ENCODE results near the gene CHIT1. TPM values are rescaled to one million over a fixed set of nuclear protein-coding genes. Genes with fewer than 3 reads are reported as not detected.

The CHIT1 gene
- total and polyA plus RNA-seq, 2 of the 13 experiments (the other 11 are each of a cell fraction or from before 2014, with no cell fraction given), result not detected

DNA sequence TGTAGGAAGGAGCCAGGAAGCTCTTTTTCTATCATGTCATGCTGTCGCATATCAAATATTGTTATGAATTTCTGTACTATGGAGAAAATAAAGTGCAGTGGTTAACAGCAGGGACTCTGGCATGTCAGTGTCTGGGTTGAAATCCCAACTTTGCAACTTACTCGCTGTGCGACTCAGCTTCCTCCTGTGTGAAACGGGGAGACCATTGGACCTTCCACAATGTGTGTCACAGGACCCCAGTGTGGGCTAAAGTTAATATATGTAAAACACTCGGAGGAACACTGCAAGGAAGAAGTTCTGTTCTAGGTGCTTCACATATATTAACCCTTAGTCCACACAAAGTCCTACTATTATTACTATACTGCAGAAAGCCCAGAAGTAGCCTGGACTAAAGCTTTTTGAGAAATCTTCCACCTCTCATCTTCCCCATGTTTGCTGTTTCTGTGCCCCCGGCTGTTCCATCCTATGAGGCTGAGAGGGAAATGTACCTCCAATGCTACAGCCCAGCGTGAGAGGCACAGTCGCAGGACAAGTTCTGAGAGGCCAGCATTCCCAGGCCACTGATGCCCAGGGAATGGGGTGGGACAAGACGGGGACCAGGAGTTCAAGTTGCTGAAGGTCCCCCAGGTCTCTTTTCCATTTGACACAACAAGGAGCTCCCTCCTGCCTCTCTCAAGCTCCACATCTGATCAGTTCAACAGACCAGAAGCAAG lies 1.9 kb downstream of the CHIT1 start:
- in situ Hi-C loops (cut with HindIII; ENCODE audit: extremely low pct_ligation_motif_present, low pct_unique_long_range_greater_than_20kb), result no loop called here
- no peaks in the 10 kb centered on the region for H3K9me3 ChIP-seq (ENCODE audit: low read length)
- no TSS peak for BruUV-seq (replicated peaks)
- no peak for FAIRE-seq
- POLR2A ChIA-PET, result no interaction called here
- H4K20me1 ChIP-seq (ENCODE audit: insufficient read depth, low read length), result no peaks in the 10 kb centered on the region
- no peak overlapping the region for H3K9ac ChIP-seq (ENCODE audit: insufficient read depth, low read depth, low read length)
- no peak for DNase-seq (ENCODE audit: low spot score)
- H3K4me1 ChIP-seq (ENCODE audit: insufficient read depth, low read length), result no peaks in the 10 kb centered on the region
- intact Hi-C loops (cut with micrococcal nuclease; ENCODE audit: unreplicated experiment), result no loop called here
- H3K27me3 ChIP-seq (ENCODE audit: control insufficient read depth in 1 of 2, insufficient read depth in 2 of 2, low read length in 2 of 2), result peaks cover 0 to 35% of the 10 kb centered on the region in 2 experiments; a peak in 4 of 5 replicates
- CTCF ChIA-PET (ENCODE audit: low intra/inter-chr PET ratio, low total read pairs), result no interaction called here
- H3K27ac ChIP-seq (ENCODE audit: extremely low read length, insufficient read depth, low read length), result no peak overlapping the region
- no peak overlapping the region for H3K4me3 ChIP-seq (replicated peaks in 1 of 3; ENCODE audit: insufficient read depth in 1 of 3, low read depth in 2 of 3, low read length in 3 of 3)
- 33% methylated on average over 9 of the region's 9 CpGs for WGBS (ENCODE audit: low lambda C conversion rate)
- H3K79me2 ChIP-seq (ENCODE audit: insufficient read depth, low read length), result no peaks in the 10 kb centered on the region
- no peak for ATAC-seq
- H3K4me2 ChIP-seq (ENCODE audit: low read depth, low read length), result no peak overlapping the region
- no peaks in the 10 kb centered on the region for H3K36me3 ChIP-seq (replicated peaks in 1 of 2; ENCODE audit: control insufficient read depth in 1 of 2, insufficient read depth in 2 of 2, low read length in 2 of 2)
- H2AFZ ChIP-seq (ENCODE audit: low read length), result no peak overlapping the region
- TF ChIP-seq REL (CRISPR knock-in tag; conservative IDR thresholded peaks at IDR 0.05) (no peak), GTF3A (CRISPR knock-in tag; conservative IDR thresholded peaks at IDR 0.05) (no peak), HNRNPH1 (optimal IDR thresholded peaks at IDR 0.05; ENCODE audit: low read depth, low read length) (no peak), TOPORS (CRISPR knock-in tag; IDR thresholded peaks at IDR 0.05) (no peak), ZNF451 (CRISPR knock-in tag; IDR thresholded peaks at IDR 0.05) (no peak), ZNF205 (CRISPR knock-in tag; IDR thresholded peaks at IDR 0.05) (no peak), KMT2B (CRISPR knock-in tag; IDR thresholded peaks at IDR 0.05) (no peak), ZFP62 (CRISPR knock-in tag; IDR thresholded peaks at IDR 0.05) (no peak), ZNF33A (CRISPR knock-in tag; IDR thresholded peaks at IDR 0.05; ENCODE audit: borderline replicate concordance) (no peak), ZNF331 (CRISPR knock-in tag; IDR thresholded peaks at IDR 0.05) (no peak), HCFC1 (IDR thresholded peaks at IDR 0.05; ENCODE audit: low read depth, low read length) (no peak)
- TF ChIP-seq, protein P1, sequence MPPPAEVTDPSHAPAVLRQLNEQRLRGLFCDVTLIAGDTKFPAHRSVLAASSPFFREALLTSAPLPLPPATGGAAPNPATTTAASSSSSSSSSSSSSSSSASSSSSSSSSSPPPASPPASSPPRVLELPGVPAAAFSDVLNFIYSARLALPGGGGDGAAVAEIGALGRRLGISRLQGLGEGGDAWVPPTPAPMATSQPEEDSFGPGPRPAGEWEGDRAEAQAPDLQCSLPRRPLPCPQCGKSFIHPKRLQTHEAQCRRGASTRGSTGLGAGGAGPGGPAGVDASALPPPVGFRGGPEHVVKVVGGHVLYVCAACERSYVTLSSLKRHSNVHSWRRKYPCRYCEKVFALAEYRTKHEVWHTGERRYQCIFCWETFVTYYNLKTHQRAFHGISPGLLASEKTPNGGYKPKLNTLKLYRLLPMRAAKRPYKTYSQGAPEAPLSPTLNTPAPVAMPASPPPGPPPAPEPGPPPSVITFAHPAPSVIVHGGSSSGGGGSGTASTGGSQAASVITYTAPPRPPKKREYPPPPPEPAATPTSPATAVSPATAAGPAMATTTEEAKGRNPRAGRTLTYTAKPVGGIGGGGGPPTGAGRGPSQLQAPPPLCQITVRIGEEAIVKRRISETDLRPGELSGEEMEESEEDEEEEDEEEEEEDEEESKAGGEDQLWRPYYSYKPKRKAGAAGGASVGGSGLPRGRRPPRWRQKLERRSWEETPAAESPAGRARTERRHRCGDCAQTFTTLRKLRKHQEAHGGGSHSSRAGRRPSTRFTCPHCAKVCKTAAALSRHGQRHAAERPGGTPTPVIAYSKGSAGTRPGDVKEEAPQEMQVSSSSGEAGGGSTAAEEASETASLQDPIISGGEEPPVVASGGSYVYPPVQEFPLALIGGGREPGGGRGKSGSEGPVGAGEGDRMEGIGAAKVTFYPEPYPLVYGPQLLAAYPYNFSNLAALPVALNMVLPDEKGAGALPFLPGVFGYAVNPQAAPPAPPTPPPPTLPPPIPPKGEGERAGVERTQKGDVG (CRISPR knock-in tag; IDR thresholded peaks at IDR 0.05; ENCODE audit: borderline replicate concordance), result no peak
- TF ChIP-seq, protein P2, sequence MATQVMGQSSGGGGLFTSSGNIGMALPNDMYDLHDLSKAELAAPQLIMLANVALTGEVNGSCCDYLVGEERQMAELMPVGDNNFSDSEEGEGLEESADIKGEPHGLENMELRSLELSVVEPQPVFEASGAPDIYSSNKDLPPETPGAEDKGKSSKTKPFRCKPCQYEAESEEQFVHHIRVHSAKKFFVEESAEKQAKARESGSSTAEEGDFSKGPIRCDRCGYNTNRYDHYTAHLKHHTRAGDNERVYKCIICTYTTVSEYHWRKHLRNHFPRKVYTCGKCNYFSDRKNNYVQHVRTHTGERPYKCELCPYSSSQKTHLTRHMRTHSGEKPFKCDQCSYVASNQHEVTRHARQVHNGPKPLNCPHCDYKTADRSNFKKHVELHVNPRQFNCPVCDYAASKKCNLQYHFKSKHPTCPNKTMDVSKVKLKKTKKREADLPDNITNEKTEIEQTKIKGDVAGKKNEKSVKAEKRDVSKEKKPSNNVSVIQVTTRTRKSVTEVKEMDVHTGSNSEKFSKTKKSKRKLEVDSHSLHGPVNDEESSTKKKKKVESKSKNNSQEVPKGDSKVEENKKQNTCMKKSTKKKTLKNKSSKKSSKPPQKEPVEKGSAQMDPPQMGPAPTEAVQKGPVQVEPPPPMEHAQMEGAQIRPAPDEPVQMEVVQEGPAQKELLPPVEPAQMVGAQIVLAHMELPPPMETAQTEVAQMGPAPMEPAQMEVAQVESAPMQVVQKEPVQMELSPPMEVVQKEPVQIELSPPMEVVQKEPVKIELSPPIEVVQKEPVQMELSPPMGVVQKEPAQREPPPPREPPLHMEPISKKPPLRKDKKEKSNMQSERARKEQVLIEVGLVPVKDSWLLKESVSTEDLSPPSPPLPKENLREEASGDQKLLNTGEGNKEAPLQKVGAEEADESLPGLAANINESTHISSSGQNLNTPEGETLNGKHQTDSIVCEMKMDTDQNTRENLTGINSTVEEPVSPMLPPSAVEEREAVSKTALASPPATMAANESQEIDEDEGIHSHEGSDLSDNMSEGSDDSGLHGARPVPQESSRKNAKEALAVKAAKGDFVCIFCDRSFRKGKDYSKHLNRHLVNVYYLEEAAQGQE (IDR thresholded peaks at IDR 0.05; ENCODE audit: borderline replicate concordance in 1 of 2, low read depth in 1 of 2, low read length in 2 of 2), result no peak
- TF ChIP-seq, protein P3, sequence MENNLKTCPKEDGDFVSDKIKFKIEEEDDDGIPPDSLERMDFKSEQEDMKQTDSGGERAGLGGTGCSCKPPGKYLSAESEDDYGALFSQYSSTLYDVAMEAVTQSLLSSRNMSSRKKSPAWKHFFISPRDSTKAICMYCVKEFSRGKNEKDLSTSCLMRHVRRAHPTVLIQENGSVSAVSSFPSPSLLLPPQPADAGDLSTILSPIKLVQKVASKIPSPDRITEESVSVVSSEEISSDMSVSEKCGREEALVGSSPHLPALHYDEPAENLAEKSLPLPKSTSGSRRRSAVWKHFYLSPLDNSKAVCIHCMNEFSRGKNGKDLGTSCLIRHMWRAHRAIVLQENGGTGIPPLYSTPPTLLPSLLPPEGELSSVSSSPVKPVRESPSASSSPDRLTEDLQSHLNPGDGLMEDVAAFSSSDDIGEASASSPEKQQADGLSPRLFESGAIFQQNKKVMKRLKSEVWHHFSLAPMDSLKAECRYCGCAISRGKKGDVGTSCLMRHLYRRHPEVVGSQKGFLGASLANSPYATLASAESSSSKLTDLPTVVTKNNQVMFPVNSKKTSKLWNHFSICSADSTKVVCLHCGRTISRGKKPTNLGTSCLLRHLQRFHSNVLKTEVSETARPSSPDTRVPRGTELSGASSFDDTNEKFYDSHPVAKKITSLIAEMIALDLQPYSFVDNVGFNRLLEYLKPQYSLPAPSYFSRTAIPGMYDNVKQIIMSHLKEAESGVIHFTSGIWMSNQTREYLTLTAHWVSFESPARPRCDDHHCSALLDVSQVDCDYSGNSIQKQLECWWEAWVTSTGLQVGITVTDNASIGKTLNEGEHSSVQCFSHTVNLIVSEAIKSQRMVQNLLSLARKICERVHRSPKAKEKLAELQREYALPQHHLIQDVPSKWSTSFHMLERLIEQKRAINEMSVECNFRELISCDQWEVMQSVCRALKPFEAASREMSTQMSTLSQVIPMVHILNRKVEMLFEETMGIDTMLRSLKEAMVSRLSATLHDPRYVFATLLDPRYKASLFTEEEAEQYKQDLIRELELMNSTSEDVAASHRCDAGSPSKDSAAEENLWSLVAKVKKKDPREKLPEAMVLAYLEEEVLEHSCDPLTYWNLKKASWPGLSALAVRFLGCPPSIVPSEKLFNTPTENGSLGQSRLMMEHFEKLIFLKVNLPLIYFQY (CRISPR knock-in tag; IDR thresholded peaks at IDR 0.05; ENCODE audit: borderline replicate concordance), result no peak

Data from HepG2 (cell line).